HG02759 (cell line): ENCODE data around the gene OR8S1.
"Not testable (repeated sequence)": the region's sequence is repeated elsewhere in the genome, so short reads cannot be mapped to it uniquely, and the experiment has no call there.

Experiments
- ATAC-seq: cut with Tn5 transposase; IDR thresholded peaks from one replicate; pipeline ENCODE4 v1.9.1; 2021; ENCODE audit warnings: mild to moderate bottlenecking, moderate library complexity; ENCODE audit not compliant: unreplicated experiment

Gene OR8S1, protein sequence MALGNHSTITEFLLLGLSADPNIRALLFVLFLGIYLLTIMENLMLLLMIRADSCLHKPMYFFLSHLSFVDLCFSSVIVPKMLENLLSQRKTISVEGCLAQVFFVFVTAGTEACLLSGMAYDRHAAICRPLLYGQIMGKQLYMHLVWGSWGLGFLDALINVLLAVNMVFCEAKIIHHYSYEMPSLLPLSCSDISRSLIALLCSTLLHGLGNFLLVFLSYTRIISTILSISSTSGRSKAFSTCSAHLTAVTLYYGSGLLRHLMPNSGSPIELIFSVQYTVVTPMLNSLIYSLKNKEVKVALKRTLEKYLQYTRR

GRCh38 chr12:48525332-48525731, at the start of gene OR8S1:
OR8S1 (plus strand) TSS chr12:48525632; CDS start chr12:48525632, 0 bp downstream.
- no peak for ATAC-seq

DNA sequence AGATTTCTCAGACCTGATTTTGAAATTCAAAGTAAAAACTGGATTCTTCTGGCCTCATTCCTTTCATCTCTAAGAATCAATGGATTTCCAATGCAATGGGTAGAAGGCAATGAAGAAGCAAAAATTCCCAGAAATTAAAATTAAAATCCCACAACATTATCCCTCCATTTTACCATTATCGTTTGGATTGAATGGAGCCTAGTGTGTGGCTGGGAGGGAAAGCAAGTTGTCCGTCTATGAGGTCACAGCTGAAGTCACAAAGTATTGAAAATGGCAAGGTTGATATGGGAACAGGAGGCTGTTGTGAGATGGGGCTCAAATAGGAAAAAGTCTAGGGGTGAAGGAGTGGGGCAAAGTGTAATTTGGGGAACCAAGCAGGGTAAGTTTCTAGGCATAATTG, 43.2 kb upstream of the OR8S1 start, which contains the start of gene C12orf54:
C12orf54 (plus strand) TSS at position 301 of the 400 bp plus-strand sequence. CDS start 799 bp downstream, outside the sequence.
- ATAC-seq: no peak

- no peak for ATAC-seq
These were observed 42.5 kb upstream of the OR8S1 start for GRCh38 chr12:48482930-48483329.

DNA sequence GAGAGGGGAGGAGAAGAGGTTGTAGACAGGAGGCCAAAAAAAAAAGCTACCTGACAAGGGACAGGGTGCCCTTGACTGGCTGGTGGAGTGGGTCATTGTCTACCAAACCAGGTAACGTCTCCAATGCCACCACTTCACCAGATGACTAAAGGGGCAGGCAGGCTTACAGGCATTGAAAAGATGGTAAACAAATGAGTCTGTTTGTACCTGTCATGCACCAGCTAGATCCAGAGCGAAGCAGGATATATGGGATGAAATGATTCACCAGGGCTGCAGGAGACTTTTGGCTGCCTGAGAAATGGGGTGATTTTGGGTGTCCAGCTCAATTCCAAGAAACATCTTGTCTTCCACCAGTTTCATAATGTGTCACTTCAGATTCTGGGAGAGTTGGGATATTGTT, 39.2 kb upstream of the OR8S1 start:
- no peak for ATAC-seq

DNA sequence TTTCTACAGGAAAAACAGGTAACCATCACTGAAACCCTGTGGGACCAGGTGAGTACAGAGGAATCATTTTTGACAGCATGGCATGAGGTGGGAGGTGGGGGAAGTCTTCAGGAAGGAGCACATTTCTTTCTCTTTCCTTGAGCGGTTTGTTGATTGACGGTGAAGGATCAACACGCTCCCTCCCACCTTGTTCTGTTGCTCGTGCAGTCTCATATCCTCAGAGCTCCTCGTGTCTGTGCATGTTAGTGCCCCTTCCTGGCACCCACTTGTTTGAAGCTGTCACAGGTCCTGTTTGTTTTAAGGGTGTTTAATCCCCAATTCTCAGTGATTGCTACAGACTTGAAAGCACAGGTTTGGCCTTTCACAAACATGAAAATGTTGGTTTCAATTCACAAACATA, 38.8 kb upstream of the OR8S1 start:
- no peak for ATAC-seq

DNA sequence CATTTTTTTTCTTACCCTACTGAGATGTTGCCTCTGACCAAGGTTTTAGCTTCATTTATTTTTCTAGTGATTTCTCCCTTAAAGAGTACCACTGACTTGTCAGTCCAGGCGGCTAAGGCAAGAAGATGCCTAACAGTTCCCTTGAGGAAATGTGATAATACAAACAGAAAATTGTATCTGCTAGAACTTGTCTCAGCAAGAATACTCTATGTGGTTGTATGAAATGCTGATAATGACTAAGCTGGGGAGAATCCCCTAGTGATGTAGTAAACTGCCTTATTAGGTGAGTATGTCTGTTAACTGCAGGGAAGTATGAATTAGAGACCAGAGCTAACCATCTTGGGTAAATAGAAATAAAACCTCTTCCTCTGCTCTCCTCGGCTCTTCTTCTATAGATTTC, 36.4 kb upstream of the OR8S1 start:
- peak; percentile 95 for ATAC-seq

DNA sequence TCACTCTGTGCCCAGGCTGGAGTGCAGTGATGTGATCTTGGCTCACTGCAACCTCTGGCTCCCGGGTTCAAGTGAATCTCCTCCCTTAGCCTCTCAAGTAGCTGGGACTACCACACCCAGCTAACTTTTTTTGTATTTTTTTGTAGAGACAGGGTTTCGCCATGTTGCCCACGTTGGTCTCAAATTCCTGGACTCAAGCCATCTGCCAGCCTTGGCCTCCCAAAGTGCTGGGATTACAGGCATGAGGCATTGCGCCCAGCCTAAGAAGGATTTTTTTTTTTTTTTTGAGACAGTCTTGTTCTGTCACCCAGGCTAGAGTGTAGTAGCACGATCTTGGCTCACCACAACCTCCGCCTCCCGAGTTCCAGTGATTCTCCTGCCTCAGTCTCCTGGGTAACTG, 36.0 kb upstream of the OR8S1 start:
- not testable (repeated sequence) for ATAC-seq

GRCh38 chr12:48500281-48500680, 25.2 kb upstream of the OR8S1 start:
- ATAC-seq: not testable (repeated sequence)

GRCh38 chr12:48506836-48507235, 18.6 kb upstream of the OR8S1 start:
- ATAC-seq: not testable (repeated sequence)

DNA sequence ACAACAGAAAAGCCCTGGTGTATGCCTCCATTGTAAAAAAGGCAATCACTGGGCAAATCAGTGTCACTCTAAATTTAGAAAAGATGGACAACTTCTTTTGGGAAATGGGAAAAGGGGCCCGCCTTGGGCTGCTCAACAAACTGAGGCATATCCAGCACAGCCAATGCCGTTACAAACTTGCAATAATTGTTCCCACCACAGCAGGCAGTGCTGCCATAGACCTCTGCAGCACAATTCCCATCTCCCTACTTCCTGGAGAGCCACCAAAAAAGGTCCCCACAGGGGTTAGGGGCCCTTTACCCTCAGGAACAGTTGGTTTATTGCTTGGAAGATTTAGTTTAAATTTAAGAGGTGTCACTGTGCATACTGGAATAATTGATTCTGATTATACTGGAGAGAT, 16.4 kb upstream of the OR8S1 start:
- no peak for ATAC-seq

DNA sequence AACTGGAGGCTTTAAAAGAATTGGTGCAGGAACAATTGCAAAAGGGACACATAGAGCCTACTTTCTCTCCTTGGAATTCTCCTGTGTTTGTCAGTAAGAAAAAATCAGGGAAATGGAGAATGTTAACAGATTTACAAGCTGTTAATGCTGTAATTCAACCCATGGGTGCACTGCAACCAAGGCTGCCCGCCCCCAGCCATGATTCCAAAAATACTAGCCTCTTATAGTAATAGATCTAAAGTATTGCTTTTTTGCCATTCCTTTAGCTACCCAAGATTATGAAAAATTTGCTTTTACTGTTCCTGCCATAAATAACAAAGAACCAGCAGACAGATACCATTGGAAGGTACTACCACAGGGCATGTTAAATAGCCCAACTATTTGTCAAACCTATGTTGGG, 15.3 kb upstream of the OR8S1 start:
- ATAC-seq: no peak

GRCh38 chr12:48512855-48513254, 12.6 kb upstream of the OR8S1 start:
- ATAC-seq: peak; percentile 75

- no peak for ATAC-seq
These were observed 10.7 kb upstream of the OR8S1 start for GRCh38 chr12:48514728-48515127.

- not testable (repeated sequence) for ATAC-seq
These were observed 5.1 kb upstream of the OR8S1 start for GRCh38 chr12:48520381-48520780.

GRCh38 chr12:48527891-48528670, 2.6 kb downstream of the OR8S1 start:
- ATAC-seq: no peak

- ATAC-seq: no peak
These were observed 7.2 kb downstream of the OR8S1 start for GRCh38 chr12:48532601-48533000.

DNA sequence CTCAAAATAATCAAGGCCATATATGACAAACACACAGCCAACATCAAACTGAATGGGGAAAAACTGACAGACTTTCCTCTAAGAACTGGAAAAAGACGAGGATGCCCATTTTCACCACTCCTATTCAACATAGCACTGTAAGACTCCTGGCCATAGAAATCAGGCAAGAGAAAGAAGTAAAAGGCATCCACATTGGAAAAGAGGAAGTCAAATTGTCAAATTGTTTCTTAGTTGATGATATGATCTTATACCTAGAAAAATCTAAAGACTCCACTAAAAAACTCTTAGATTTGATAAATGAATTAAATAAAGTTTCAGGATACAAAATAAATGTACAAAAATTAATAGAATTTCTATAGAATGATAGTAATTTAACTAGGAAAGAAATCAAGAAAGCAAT, 11.2 kb downstream of the OR8S1 start:
- ATAC-seq: no peak

DNA sequence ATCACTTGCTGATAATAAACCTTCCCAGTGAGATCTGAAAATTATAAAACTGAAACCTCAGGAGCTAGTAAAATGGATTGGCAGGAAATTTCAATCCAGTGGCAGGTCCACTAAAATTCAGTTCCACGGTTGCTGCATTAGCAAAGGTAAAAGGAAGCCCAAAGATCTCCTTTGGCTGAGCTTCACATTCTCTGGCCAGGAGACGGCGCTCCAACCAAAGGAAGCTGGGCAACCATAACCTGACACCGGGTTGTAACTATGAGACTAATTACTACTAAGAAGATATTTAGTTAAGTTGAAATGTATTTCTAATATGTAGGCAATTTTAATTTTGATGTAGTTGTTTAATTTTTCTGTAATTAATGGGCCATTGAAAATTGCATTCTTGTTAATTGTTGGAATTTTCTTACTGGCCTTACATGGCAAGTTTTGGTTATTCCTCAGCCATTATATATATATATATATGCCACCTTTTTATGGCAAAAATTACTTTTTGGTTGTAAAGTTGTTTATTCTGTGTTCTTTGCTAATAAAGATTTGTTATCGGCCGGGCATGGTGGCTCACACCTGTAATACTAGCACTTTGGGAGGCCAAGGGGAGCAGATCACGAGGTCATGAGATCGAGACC, 17.0 kb downstream of the OR8S1 start:
- ATAC-seq: no peak

DNA sequence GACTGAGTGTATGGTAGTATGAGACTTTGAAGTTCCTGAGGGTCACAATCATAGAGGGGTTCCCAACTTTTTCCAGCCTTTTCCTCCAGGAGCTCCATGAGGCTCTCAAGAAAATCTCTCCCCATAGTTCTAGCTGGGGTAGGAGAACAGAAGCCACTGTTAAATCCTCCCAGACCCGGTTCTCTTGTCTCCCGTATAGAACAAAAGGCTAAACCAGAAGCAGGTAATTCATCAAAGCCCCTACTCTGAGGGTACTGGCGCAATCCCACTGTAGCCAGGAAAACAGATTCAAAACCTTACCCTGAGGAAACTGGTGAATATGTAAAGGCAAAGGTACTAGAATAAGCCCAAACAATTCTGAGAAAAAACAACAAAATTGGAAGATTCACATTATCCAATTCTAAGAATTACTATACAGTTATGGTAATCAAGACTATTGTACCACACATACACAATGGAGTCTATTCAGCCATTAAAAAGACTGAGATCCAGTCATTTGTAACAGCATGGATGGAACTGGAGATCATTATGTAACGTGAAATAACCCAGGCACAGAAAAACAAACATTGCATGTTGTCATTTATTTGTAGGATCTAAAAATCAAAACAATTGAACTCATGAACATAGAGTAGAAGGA, 20.5 kb downstream of the OR8S1 start:
- ATAC-seq: no peak

DNA sequence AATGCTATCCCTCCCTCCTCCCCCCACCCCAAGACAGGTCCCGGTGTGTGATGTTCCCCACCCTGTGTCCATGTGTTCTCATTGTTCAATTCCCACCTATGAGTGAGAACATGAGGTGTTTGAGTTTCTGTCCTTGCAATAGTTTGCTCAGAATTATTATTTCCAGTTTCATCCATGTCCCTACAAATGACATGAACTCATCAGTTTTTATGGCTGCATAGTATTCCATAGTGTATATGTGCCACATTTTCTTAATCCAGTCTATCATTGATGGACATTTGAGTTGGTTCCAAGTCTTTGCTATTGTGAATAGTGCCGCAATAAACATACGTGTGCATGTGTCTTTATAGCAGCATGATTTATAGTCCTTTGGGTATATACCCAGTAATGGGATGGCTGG, 21.6 kb downstream of the OR8S1 start:
- not testable (repeated sequence) for ATAC-seq

- ATAC-seq: not testable (repeated sequence)
These were observed 26.2 kb downstream of the OR8S1 start for GRCh38 chr12:48551636-48552035.
